Loucy (cell line): Measurements from ENCODE around the gene PRPS1.

Experiments used
- H2AFZ ChIP-seq: fragments of 200-600 bp; sonication (generic); 2 replicates; pipeline ENCODE4 v1.6.0; 2016; ENCODE audit warnings: antibody characterized with exemption, mild to moderate bottlenecking, low read length, moderate library complexity
- H3F3A ChIP-seq: fragments of 200-600 bp; 2 replicates; pipeline ENCODE4 v1.6.0; 2016; ENCODE audit warnings: antibody characterized with exemption, low read depth, mild to moderate bottlenecking
- H3K27me3 ChIP-seq: fragments of 200-600 bp; sonication (generic); 2 replicates; pipeline ENCODE4 v1.6.1; 2014; ENCODE audit warnings: low read length, mild to moderate bottlenecking; ENCODE audit not compliant: insufficient read depth, poor library complexity, severe bottlenecking
- H3K36me3 ChIP-seq: fragments of 200-600 bp; sonication (generic); 2 replicates; pipeline ENCODE4 v1.6.1; 2016; ENCODE audit warnings: low read length; ENCODE audit not compliant: insufficient read depth
- H3K4me1 ChIP-seq: fragments of 200-600 bp; sonication (generic); 2 replicates; pipeline ENCODE4 v1.5.1; 2014; ENCODE audit warnings: low read length, mild to moderate bottlenecking; ENCODE audit not compliant: insufficient read depth, poor library complexity, severe bottlenecking
- H3K4me2 ChIP-seq: fragments of 200-600 bp; sonication (generic); 2 replicates; pipeline ENCODE4 v1.6.0; 2014; ENCODE audit warnings: antibody characterized with exemption, low read length, low read depth, mild to moderate bottlenecking; ENCODE audit not compliant: poor library complexity, severe bottlenecking
- H3K4me3 ChIP-seq: fragments of 200-600 bp; sonication (generic); 2 replicates; pipeline ENCODE4 v1.5.1; 2014; ENCODE audit warnings: low read length, mild to moderate bottlenecking, mixed read lengths; ENCODE audit not compliant: poor library complexity, severe bottlenecking
- H3K79me2 ChIP-seq: fragments of 200-600 bp; sonication (generic); 2 replicates; pipeline ENCODE4 v1.6.1; 2014; ENCODE audit warnings: low read length; ENCODE audit not compliant: insufficient read depth
- H3K9ac ChIP-seq: fragments of 200-600 bp; sonication (generic); 2 replicates; pipeline ENCODE4 v1.6.0; 2014; ENCODE audit warnings: mild to moderate bottlenecking, low read depth, low read length, moderate library complexity; ENCODE audit not compliant: poor library complexity, severe bottlenecking
- H3K9me2 ChIP-seq: fragments of 200-600 bp; sonication (generic); replicated peaks from 2 replicates; pipeline ENCODE4 v1.6.1; 2016; ENCODE audit warnings: low read depth, low read length, mixed read lengths
- H3K9me3 ChIP-seq: fragments of 200-600 bp; sonication (generic); 2 replicates; pipeline ENCODE4 v1.6.1; 2014; ENCODE audit warnings: mild to moderate bottlenecking, antibody characterized with exemption, low read length, low read depth; ENCODE audit not compliant: insufficient read depth
- H4K20me1 ChIP-seq: fragments of 200-600 bp; sonication (generic); 2 replicates; pipeline ENCODE4 v1.6.0; 2014; ENCODE audit warnings: antibody characterized with exemption, low read length, mild to moderate bottlenecking; ENCODE audit not compliant: insufficient read depth, poor library complexity, severe bottlenecking
- CTCF ChIP-seq: fragments of 200-600 bp; sonication (generic); conservative IDR thresholded peaks from 2 replicates; pipeline ENCODE4 v1.5.1; 2014; ENCODE audit warnings: mild to moderate bottlenecking, antibody characterized with exemption, low read length
- EZH2phosphoT487 ChIP-seq: fragments of 200-600 bp; IDR thresholded peaks from 2 replicates; pipeline ENCODE4 v1.6.1; 2018; ENCODE audit warnings: antibody characterized with exemption, mild to moderate bottlenecking, moderate library complexity, borderline replicate concordance

PRPS1 gene

GRCh38 chrX:107662145-107662544 is 33.8 kb downstream of the PRPS1 start:
- Histone ChIP-seq H3K36me3 (peaks cover 3% of the 10 kb centered on the region; the same call in 1 of the 2 replicates), H3K79me2 (0 out of 2 replicates have a peak, but pooled peaks cover 7% of the 10 kb centered on the region), H2AFZ (no peak overlapping the region), H3K9me2 (no peaks in the 10 kb centered on the region), H3K27me3 (no peaks in the 10 kb centered on the region), H3K4me1 (no peaks in the 10 kb centered on the region), H3K4me2 (no peak overlapping the region), H4K20me1 (no peaks in the 10 kb centered on the region), H3K9me3 (no peaks in the 10 kb centered on the region), H3K9ac (no peak overlapping the region), H3K4me3 (no peak overlapping the region), H3F3A (no peaks in the 10 kb centered on the region)
- TF ChIP-seq EZH2phosphoT487 (no peak), CTCF (no peak)

GRCh38 chrX:107662824-107663223 is 34.5 kb downstream of the PRPS1 start:
- no peaks in the 10 kb centered on the region for H3F3A ChIP-seq
- 0 out of 2 replicates have a peak, but pooled peaks cover 11% of the 10 kb centered on the region for H3K79me2 ChIP-seq
- H2AFZ ChIP-seq = no peak overlapping the region
- no peaks in the 10 kb centered on the region for H3K27me3 ChIP-seq
- H4K20me1 ChIP-seq = no peaks in the 10 kb centered on the region
- TF ChIP-seq CTCF = no peak
- no peak for TF ChIP-seq EZH2phosphoT487
- H3K4me3 ChIP-seq = no peak overlapping the region
- no peaks in the 10 kb centered on the region for H3K9me2 ChIP-seq
- H3K9me3 ChIP-seq = no peaks in the 10 kb centered on the region
- H3K4me2 ChIP-seq = no peak overlapping the region
- no peaks in the 10 kb centered on the region for H3K4me1 ChIP-seq
- peaks cover 3% of the 10 kb centered on the region; the same call in 1 of the 2 replicates for H3K36me3 ChIP-seq
- no peak overlapping the region for H3K9ac ChIP-seq

GRCh38 chrX:107666931-107667330 is 38.6 kb downstream of the PRPS1 start:
- Histone ChIP-seq H2AFZ (no peak overlapping the region), H3K9me2 (no peaks in the 10 kb centered on the region), H3K36me3 (peaks cover 3% of the 10 kb centered on the region; the same call in 1 of the 2 replicates), H3K79me2 (peaks cover 15% of the 10 kb centered on the region; the same call in 1 of the 2 replicates), H4K20me1 (no peaks in the 10 kb centered on the region), H3K4me1 (no peaks in the 10 kb centered on the region), H3K9me3 (no peaks in the 10 kb centered on the region), H3K4me3 (no peak overlapping the region), H3K9ac (no peak overlapping the region), H3K4me2 (no peak overlapping the region), H3F3A (no peaks in the 10 kb centered on the region), H3K27me3 (no peaks in the 10 kb centered on the region)
- TF ChIP-seq CTCF = no peak
- TF ChIP-seq EZH2phosphoT487 = no peak
